GM21723 (cell line): Measurements from ENCODE around the gene MRPS35.
A peak's percentile ranks its signal among the peaks of the same experiment; 100 is the strongest.
"Not testable (repeated sequence)": the region's sequence is repeated elsewhere in the genome, so short reads cannot be mapped to it uniquely, and the experiment has no call there.

Experiments used
- ATAC-seq: cut with Tn5 transposase; IDR thresholded peaks from one replicate; pipeline ENCODE4 v1.9.1; 2021; ENCODE audit warnings: mild to moderate bottlenecking, moderate library complexity; ENCODE audit not compliant: unreplicated experiment

The MRPS35 gene

DNA sequence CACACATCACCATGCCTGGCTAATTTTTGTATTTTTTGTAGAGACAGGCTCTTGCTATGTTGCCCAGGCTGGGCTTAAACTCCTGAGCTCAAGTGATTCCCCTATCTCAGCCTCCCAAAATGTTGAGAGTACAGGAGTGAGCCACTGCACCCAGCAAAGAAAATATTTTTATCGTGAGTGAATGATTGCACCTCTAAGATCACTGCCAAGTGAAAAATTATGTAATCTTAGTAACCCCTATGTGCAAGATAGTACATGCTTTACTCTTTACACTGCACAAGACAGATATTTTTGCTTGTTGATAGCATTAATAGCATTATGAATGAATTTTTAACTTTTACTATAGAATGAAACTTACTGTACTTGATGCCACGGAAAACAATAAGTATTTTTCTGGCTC lies 3.4 kb upstream of the MRPS35 start:
- no peak for ATAC-seq

DNA sequence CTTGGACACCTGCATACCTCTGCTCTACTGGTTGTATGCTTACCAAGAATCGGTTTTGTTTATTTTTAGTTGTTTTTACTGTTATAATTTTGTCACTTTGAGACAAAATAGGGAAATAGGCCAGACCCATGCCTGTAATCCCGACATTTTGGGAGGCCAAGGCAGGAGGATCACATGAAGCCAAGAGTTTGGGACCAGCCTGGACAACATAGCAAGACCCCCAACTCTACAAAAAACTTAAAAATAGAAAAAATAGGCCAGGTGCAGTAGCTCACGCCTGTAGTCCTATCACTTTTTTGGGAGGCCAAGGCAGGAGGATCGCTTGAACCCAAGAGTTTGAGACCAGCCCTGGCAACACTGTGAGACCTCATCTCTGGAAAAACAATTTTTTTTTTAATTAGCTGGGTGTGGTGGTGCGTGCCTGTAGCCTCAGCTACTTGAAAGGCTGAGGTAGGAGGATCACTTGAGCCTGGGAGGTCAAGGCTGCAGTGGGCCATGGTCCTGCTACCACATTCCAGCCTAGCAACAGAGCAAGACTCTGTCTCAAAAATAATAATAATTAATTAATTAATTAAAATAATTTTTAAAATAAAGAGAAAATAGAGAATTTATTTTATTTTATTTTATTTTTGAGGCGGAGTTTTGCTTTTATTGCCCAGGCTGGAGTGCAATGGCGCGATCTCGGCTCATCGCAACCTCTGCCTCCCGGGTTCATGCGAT lies 1.3 kb upstream of the MRPS35 start:
- no peak for ATAC-seq

DNA sequence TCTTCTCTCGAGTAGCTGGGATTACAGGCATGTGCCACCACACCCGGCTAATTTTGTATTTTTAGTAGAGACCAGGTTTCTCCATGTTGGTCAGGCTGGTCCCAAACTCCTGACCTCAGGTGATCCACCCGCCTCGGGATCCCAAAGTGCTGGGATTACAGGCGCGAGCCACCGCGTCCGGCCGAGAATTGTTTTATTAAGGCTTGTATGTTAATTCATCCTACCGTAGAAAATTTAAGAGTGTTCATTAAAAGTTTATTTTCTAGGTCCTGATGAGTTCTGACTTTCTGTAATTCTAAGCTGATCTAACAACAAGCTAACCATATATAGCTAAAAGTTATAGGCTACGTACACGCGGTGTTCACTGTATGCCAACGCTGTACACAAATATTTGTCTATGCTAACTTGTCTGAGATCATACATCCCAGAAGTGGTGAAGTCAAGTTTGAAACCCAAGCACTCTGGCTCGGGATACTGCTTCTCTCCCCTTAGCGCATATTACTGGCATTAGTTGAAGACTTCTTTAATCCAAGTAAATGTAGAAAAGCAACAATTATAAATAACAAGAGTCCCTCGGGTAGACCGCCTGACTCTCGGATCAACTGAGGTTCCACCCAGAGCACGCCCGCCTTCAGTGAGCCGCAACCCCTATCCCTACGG lies 570 bp upstream of the MRPS35 start:
- peak; percentile 40 for ATAC-seq

DNA sequence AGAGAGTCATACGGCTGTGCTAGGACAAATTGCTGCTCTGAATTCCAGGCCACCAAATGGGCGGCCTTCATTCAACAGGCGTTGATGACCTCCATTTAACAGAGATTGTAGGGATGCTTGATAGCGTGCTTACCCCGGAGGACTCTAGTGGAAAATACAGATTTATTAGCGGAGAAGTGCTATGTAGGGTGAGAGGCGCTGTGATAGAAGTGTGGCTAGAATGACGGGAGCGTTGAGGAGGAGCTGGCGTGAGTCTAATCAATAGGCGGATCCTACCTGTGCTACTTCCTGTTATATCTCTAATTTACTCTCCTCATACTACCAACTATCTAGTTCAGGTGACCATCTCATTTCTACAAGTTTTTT lies 668 bp downstream of the MRPS35 start:
- peak; percentile 24 for ATAC-seq

DNA sequence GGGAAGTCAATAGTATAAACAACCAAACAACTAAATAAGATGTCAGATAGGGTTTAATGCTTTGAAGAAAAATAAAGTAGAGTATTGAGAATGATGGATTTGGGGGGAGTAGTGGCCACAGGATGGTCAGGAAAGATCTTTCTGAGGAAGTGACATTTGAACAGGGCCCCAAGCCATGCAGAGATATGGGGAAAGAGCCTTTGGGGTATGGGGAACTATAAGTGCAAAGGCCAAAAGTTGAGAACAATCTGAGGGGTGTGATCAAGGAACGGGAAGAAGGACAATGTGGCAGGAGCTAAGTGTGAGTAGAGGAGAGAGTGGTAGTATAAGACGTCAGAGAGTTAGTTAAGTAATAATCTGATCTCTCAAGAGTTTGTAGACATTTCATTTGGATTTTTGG lies 1.3 kb downstream of the MRPS35 start:
- ATAC-seq = no peak

DNA sequence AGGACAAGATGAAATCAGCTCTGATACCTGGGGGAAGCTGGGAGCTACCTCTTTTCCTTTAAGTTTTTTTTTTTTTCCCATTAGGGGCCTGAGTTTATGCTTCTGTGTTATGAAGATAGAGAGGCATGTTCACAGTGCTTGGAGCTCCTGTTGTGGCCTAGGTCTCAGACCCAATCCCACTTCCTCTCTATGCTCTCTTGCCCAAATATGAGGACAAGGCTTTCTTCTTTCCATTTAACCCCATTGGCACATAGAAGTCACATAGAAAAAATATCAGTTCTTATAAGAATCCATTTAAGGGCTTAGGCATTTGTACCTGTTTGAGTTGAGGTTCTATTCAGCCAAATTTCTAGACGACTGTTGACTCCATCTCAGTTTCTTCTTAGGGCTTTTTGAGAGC lies 12.6 kb downstream of the MRPS35 start:
- no peak for ATAC-seq

DNA sequence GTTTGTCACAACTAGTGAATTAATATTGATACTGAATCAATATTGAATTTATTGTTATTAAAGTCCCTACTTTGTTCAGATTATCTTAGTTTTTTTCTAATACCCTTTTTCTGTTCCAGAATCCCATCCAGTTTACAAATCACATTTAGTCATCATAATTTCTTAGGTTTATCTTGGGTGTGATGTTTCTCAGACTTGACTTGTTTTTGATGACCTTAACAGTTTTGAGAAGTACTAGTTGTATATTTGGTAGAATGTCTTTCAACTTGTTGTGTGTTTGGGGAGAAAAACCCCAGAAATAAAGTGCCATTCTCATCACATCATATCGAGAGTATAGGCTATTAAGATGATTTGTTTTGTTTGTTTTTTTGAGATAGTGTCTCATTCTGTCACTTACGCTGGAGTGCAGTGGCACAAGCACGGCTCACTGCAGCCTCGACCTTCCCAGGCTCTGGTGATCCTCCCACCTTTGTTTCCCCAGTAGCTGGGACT lies 19.5 kb downstream of the MRPS35 start:
- no peak for ATAC-seq

DNA sequence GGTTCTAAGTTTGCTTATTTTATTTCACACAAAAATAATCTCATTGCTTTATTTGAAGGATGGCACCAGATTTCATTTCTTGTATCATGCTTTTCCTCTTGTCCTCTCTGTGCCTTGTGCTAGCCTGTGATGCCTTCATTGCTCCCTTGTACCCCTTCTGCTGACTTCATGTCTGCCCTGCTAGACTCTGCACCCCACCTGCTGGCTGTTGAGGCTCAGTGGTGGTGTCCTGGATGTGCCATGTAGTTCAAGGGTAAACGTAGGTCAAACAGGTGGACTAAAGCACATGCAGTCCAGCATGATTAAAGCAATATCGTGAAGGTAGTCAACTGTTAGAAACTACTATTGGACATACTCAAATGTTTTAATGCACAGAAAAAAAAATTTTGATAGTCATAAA lies 21.6 kb downstream of the MRPS35 start:
- ATAC-seq = peak; percentile 62

DNA sequence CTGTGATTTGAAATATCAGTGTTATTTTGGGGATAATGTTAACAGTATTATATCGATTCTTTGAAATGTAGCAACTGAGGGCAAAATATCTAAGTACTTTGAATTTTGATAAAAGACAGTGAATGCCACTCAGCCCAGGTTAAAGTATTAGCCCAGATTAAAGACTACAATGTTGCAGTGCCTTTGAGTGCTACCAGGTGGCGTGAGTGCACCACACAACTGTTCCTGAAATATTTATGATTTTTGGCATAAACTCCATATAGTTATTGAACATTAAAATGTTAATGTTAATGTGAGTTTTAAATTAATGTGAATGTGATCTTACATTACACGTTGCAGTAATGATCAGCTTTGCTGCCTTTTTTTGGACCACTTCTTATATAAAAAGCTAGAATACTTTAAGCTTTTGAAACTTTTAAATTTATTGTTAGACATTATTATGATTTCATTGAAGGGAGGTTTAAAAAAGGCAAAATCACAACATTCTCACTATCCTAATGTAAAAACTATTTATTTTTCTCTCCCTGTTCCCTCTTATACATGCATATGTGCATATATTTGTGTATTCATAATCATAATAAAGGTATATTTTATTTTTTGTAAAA lies 22.5 kb downstream of the MRPS35 start:
- peak; percentile 72 for ATAC-seq

DNA sequence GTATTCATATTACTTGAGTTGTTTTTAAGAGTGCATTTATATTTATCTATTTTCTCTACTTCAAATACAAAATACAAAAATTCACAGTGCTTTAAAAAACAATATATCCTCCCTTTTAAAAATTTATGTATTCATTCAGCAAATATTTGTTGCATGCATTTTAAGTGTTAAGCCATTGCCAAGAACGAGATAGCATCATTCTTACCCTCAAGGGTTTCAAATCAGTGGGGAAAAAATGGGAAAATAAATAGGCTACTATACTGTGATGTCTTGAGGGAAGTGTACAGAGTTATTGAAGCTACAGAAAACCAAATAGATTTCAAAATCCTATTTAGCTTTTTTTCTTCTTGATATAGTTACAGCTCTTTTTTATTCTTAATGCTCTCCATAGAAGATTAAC lies 23.2 kb downstream of the MRPS35 start:
- ATAC-seq = no peak

DNA sequence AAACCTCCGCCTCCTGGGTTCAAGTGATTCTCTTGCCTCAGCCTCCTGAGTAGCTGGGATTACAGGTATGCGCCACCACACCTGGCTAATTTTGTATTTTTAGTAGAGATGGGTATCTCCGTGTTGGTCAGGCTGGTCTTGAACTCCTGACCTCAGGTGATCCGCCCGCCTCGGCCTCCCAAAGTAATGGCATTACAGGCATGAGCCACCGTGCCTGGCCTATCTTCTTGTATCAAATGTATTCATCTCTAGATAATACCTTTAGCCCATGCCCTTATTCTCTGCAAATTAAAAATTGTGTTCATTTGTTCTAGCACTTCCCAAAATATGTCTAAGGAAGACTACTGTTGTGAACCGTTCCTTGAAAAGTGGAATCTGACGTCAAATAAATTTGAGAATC lies 23.7 kb downstream of the MRPS35 start:
- ATAC-seq = not testable (repeated sequence)

DNA sequence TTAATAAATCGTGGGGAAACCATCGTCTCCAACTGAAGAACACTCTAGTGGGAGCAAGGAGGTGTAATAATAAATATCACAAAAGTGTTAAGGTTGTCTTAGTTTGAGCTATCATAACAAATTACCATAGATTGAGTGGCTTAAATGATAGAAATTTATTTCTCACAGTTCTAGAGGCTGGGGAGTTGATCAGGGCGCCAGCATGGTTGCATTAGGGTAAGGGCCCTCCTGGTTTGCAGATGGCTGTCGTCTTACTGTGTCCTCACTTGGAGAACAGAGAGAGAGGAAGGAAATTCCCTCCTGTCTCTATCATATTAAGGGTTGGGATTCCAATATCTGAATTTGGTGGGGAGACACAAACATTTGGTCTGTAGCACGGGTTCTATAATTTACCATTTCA lies 33.0 kb downstream of the MRPS35 start:
- ATAC-seq = no peak

DNA sequence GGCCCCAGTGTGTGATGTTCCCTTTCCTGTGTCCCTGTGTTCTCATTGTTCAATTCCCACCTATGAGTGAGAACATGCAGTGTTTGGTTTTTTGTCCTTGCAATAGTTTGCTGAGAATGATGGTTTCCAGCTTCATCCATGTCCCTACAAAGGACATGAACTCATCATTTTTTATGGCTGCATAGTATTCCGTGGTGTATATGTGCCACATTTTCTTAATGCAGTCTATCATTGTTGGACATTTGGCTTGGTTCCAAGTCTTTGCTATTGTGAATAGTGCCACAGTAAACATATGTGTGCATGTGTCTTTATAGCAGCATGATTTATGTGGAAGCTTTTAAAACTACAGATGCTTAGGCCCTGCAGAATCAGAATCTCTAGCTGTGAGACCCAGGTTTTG lies 35.1 kb downstream of the MRPS35 start:
- not testable (repeated sequence) for ATAC-seq

DNA sequence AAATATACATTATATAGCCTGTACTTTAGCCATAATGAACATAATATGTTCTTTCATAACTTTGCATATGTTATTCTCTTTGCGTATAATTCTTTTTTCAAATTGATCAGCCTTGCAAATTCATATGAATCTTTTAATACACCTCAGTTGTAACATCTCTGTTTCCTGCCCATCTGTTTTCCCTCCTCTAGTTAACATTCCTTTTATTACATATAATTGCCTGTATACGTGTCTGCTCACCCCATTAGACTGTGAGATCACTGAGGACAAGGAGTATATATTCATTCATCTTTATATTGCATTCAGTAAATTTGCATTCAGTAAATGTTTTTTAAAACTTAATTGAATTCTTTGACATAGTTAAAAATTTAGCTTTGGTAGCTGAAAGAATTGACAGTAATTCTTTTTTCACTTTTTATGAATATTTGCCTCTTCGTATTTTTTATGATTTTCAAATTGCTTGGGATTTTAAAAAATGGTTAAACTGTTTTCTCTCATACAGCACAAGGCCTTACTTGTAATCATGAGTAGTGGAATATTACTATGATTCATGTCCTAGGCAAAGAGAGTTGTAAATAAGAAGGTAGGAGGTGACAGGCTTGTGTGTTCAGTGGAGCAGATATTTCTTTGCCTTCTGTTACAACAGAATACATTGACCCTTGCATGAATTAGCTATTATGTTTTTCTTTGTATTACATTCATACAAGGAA lies 36.6 kb downstream of the MRPS35 start:
- ATAC-seq = no peak

DNA sequence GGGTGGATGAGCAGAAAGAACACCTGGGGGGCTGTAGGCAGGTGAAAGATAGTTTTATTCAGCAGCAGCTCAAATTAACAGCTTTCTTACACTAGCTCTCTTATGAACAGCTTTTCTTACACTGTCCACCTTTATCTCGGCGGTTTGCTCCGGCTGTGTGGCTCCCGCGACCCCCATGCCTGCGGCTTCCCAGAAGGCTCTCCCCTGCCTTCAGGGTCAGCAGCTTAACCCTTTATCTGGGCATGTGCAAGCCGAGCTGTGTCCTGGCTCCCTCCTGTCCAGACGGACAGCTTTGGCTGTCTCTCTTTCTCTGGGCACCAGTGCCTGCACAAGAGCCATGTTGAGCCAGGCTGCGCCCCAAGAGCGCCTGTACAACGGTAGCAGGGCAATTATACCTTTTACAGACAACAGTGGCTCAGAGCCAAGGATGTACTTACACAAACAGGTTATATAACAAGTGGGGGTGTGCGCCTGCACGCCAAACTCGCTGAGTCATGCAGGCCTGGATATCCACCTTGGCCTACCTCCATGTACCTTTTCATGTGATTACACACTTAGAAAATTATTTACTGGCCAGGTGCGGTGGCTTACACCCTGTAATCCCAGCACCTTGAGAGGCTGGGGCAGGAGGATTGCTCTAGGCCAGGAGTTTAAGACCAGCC lies 40.9 kb downstream of the MRPS35 start:
- no peak for ATAC-seq

DNA sequence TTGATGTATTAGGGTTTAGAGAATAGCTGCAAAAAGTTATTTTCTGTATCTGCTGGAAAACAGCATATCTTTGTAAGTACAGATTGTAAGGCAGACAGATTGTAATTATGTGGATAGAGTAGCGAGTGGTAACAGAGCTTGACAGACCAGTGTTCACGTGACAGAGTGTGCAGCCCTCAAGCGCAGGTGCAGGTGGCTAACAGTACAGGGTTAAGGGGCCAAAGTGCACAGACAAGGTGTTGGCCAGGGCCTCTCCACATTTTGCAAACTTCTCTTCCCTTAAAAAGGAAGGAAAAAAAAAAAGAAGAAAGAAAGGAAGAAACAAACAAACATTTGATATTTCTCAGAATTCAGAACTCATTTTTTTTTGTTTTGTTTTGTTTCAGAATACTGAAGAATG lies 44.2 kb downstream of the MRPS35 start:
- ATAC-seq = no peak

DNA sequence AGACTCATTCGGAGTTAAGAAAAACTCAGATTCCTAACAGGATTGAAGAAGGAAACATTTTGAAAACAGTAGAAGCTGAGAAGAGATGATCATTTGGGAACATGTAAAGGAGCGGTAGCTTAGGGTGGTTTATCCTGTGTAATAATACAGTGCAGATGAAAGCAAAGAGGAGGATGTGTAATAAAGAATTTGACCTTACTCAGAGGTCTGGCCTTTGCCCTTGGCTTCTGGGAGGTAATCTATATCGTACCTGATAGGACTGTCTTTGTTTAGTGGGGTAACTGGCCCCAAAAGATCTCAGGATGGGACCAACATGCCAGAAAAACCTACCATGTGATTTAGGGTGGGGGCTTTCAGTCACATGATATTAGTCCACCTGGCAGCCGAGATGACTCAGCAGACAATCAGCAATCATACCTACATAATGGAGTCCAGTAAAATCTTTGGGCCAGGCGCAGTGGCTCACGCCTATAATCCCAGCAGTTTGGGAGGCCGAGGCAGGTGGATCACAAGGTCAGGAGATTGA lies 46.1 kb downstream of the MRPS35 start:
- no peak for ATAC-seq

DNA sequence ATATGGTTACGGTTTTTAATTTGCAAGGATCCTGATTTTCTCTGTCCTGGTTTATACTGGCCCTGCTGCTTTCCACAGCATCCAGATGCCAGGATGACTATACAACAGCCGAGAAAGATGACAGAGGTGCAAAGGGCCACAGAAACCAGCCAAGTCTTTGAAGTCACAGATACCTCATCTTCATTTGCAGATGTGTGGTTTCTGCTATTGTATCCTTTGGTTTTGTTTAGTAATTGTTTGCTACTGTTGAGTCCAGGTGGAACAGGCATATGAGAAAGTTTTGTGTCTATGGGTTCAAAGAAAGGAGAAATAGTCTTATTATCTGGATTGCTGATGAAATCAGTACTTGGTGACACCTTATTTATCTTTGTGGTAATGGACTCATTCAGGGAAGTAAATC lies 52.1 kb downstream of the MRPS35 start:
- no peak for ATAC-seq

DNA sequence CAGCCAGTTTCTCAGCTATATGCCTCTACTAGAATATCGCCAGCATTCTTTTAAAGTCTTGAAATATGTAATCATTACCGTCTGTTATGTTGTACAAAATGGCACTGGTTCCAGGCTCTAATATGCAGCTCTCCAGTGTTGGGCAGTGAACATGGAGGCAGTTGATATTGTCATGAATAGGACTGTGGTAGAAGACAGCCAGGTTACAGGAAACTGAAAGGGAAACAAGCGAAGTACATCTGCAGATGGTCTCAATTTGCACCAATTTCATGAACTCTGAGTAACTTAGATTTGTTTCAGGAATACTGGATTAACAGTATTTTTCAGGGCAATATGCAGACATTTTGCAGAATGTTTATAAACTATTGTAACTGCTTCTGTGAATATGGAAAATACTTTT lies 56.0 kb downstream of the MRPS35 start:
- ATAC-seq = no peak

DNA sequence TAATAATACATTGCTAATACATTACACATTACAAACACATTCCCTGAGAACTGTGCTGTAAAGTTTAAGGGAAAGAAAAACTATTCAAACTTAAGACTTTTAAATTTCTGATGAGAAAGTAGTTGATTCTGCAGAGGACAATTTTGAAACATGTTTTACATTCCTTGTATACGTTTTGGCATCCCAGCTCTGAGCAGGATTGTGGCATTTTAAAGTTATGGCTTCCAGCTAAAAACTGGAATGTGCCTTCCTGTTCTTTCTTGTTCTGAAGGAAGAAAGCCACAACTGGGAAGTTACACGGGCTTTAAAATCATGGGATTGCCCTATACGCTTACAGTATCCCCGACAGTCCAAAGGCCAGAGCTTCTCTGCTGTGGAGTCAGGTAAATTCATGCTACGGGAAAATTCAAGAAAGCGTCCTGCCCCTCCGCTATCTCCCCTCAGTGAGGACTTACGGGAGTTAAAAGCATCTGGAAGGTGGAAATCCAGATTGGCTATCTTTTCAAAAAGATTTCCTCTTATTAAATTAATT lies 58.6 kb downstream of the MRPS35 start:
- no peak for ATAC-seq
